SKM-1 treated with dmso at 0.1 percent for 144 hours (cell line): ENCODE measurements around the gene SLC6A2.
"Not testable (repeated sequence)": the region's sequence is repeated elsewhere in the genome, so short reads cannot be mapped to it uniquely, and the experiment has no call there.

Source experiments
- DNase-seq: peaks from one replicate; lab custom pipeline; 2025; ENCODE audit not compliant: unreplicated experiment; lab: John Stamatoyannopoulos, UW

SLC6A2 gene

GRCh38 chr16:55655897-55656681 is at the start of gene SLC6A2:
TSS of gene SLC6A2 (plus strand) at chr16:55655988. CDS start at chr16:55656695, 707 bp downstream.
- no peak for DNase-seq

GRCh38 chr16:55613613-55614335 is 42.0 kb upstream of the SLC6A2 start:
- no peak for DNase-seq

DNA sequence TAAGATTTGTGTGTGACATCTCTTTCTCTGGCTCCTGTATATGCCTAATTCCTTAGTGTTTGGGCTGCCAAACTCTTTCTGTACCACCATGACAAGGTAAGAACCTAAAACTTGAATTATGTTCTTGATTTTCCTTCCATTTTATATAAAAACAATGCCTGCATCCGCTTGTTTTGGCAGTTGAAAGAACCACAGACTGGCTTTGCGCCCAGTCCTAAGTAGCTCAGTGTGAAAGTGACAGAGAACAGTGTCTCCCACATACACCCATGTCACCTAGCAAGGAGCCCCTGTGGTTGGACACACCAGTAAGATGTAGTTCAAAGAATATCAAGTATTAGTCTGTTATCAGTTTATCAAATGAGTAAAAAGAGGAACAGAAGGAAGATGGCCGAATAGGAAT is 40.7 kb upstream of the SLC6A2 start:
- DNase-seq: no peak

- not testable (repeated sequence) for DNase-seq
Observed at GRCh38 chr16:55615670-55616069, 40.1 kb upstream of the SLC6A2 start.

GRCh38 chr16:55621771-55622170 is 34.0 kb upstream of the SLC6A2 start:
- no peak for DNase-seq

- no peak for DNase-seq
Observed at GRCh38 chr16:55622272-55622671, 33.5 kb upstream of the SLC6A2 start.

DNA sequence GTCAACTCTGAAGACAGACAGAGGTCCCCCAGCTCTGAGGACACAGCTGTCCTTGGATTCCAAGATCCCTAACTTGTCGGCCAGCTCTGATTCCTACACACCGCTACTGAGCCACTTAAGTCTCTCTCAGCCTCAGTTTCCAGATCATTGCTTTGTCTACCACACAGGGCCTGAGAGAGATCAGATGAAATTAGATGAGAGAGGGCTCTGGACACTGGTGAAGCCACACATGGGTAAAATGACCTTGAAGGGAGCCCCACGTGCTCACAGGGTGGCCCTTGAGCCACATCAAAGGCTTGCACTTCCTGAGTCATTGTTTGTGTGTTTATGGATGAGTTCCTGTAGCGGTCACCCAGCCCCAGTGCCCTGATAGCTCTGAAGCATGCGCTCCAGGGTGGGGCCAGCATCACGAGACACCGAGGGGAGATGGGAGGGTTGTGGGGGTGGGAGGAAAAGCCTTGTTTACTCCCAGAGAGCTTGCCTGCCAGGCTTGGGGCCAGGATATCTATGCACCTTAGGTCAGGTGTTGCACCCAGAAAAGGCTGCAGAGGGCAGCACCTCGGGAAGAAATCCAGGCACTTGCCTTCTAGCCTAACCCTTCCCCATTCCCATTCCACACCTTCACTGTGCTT is 32.7 kb upstream of the SLC6A2 start:
- DNase-seq: no peak

DNA sequence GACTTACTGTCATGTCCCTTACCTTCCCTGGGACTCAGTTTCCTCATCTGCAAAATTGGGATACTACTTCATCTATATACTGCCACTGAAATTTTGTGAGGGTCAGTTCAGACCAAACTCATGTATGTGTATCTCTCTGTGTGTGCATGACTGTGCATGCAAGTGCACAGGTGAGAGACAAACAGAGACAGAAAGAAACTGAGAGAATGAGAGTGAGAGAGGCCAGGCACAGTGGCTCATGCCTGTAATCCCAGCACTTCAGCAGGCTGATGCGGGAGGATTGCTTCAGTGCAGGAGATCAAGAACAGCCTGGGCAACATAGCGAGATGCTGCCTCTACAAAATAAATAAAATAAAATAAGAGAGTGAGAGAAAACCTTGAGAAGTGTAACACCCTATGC is 32.1 kb upstream of the SLC6A2 start:
- no peak for DNase-seq

GRCh38 chr16:55624696-55625095 is 31.1 kb upstream of the SLC6A2 start:
- no peak for DNase-seq

GRCh38 chr16:55625843-55626242 is 29.9 kb upstream of the SLC6A2 start:
- DNase-seq: no peak

DNA sequence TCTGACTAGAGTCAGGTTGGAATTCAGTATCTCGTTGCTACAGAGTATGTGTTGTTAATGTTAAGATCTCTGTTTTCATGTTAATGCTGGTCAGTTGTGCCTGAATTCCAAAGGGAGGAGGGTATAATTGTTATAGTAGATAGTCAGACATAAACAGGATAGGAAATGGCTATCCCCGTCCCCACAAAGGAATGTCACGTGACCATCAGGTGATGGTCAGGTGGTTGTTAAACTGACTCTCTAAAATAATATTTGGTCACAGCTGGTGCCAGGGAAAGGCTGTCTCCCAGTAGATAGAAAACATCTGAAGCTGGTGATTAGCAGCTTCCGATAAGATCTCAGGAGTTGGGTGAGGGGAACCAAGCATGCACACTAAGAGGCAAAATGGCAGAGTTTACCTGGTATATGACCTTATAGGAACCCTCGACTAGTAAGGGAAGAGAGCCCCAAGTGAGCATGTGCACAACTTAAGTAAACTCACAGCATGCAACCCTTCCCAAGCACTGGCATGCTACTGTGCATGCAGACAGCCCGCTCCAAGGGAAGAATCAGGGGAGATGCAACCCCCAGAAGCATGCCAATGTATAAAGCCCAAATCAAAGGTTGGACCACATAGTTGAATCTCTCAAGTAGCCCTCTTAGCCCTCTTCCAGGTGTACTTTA is 27.4 kb upstream of the SLC6A2 start:
- DNase-seq: no peak

GRCh38 chr16:55630774-55631173 is 25.0 kb upstream of the SLC6A2 start:
- no peak for DNase-seq

GRCh38 chr16:55632259-55632658 is 23.5 kb upstream of the SLC6A2 start:
- DNase-seq: no peak

- no peak for DNase-seq
Observed at GRCh38 chr16:55634193-55634592, 21.6 kb upstream of the SLC6A2 start.

DNA sequence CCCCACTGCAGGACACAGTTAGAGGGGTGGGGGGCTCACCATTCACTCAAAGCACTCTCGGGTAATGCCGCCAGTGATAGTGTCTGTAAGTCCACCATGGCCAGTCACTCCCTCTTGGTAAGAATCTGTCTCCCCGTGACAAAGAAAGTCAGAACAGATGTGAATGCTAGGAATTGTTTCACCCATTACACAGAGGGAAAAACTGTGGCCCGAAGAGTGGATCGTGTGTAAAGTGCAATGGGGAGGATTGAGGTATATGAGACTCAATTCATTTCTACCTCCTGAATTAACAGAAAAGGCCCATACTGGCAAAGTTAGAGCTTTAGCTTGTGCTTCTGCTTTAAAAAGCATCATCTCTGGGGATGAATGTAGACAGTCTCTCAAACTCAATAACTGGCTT is 17.5 kb upstream of the SLC6A2 start:
- DNase-seq: no peak

DNA sequence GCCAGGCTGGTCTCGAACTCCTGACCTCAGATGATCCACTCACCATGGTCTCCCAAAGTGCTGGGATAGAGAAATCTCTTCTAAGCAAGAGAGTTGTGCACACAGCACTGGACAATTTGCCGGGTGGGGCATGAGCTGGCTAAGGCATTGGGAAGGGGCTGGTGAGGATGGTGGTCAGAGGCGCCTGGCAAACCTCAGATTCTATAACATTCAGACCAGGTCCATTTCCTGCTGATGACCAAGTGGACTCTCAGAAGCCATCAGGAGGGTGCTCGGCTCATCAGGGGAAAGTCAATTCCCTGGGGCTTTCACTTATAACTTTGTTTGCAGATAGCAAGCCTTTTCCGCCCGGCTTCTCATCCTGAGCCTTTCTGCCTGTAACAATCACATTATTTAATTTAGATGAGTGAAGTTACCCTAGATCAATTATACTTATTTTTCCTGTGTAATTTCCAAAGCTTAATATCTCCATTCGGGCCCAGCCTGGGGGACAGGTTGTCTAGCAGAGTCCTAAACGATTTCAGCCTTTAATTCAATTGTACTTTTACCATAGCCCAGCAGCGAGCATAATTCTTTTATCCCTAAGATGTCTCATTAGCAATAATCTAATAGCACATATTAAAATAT is 15.0 kb upstream of the SLC6A2 start:
- DNase-seq: no peak

DNA sequence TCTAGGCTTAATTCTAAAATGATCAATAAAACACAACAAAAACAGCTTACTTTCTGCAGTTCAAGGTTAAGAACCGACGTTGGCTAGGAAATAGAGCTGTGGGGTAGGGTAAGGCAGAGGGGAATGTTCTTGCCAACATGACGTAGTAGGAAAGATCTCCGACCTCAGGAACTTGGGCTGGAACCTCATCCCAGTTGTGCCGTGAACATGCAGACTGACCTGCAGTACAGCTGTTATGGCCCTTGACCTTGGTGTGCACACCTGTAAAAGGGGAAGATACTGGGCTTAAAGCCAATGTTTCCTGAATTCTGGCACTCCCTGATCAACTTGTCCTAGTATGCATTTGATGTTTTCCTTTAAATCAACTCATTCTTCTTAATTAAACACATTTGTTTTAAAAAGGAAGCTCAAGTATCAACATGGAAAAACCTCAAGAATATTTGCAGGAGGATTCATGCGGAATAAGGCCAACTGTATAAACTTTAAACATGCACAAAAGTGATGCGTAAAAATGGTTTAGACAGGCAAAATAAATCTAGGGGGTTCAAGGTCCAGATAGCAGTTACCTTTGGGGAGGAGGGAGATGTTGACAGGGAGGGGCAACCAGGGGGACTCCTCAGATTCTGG is 14.2 kb upstream of the SLC6A2 start:
- DNase-seq: no peak

DNA sequence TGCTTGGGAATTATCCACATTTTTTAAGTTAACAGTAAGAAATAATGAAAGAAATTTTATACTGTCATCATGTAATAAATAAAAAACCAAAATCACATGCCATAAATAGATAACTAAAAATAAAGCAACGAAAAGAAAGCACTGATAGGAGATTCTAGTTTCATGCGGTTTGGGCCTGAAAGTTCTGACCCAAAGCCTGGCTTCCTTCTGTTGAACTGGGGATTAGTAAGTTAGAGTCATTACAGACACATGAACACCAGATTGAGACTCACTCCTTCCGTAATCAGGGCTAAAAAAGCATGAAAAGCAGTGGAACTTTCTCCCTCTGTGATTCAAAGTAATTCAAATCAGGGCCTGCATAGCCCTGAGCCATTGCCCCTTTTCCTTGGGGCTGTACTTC is 13.2 kb upstream of the SLC6A2 start:
- DNase-seq: no peak

- DNase-seq: no peak
Observed at GRCh38 chr16:55643161-55643970, 12.4 kb upstream of the SLC6A2 start.

DNA sequence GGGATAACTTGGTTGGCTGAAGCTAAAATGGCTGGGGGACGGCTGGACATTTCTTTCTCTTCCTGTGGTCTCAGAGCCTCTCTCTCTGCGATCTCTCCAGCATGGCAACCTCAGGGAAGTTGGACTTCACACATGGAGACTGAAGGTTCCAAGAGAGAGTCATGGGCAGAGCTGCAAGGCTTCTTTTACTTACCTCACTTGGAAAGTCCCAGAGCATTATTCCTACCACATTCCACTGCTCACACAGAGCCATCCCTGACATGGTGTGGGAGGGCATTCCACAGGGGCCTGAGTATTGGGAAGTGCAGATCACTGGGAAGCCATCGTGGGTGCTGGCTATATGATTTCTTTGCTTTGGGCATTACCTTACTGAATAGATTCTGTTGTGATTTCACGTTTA is 9.8 kb upstream of the SLC6A2 start:
- no peak for DNase-seq
